GM20000 (cell line): ENCODE results near the gene DZIP1L.

Experiments used
- DNase-seq: peaks from one replicate; pipeline ENCODE4 v3.0.0; 2012; ENCODE audit warnings: low spot score
- TF ChIP-seq, protein P1 (sequence below): IDR thresholded peaks from 2 replicates; pipeline ENCODE4 v1.5.1; 2012; ENCODE audit warnings: mild to moderate bottlenecking, control low read depth; ENCODE audit errors: extremely low read depth, missing control alignments

DZIP1L gene

DNA sequence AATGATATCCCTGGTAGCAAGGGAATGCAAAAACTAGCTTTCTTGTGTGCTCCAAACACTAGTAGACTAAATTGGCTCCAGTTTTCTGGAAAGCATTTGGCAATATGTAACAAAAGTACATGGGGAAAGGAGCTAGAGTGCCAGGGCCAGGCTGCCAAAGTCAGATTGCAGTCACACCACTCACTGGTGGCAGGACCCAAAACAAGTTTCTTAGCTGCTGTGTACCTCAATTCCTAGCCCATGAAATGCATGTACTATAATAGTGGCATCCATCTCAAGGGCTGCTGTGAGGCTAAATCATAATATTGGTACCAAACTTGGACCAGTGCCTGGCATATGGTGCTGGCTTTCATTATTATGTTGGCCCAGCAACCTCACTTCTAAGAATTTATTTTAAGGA lies 56.1 kb downstream of the DZIP1L start:
- TF ChIP-seq, protein P1, sequence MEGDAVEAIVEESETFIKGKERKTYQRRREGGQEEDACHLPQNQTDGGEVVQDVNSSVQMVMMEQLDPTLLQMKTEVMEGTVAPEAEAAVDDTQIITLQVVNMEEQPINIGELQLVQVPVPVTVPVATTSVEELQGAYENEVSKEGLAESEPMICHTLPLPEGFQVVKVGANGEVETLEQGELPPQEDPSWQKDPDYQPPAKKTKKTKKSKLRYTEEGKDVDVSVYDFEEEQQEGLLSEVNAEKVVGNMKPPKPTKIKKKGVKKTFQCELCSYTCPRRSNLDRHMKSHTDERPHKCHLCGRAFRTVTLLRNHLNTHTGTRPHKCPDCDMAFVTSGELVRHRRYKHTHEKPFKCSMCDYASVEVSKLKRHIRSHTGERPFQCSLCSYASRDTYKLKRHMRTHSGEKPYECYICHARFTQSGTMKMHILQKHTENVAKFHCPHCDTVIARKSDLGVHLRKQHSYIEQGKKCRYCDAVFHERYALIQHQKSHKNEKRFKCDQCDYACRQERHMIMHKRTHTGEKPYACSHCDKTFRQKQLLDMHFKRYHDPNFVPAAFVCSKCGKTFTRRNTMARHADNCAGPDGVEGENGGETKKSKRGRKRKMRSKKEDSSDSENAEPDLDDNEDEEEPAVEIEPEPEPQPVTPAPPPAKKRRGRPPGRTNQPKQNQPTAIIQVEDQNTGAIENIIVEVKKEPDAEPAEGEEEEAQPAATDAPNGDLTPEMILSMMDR, result no peak
- DNase-seq, result no peak

DNA sequence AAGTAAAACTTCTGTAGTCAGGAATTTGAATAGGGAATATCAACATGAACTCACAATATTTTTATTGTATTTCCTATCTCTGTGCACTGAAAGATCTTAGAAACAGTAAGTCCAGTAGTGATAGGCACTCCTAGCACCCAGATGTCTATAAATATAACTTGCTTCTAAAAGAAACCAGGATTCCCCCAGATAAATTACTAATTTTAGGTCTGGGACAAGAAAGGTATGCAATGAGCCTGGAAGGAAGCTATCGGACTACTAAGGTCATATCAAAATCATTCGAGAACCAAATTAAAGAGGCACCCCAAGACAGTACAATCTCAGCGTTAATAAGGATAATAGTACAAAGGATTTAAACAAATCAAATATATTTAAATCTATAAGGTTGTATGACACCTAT lies 58.0 kb downstream of the DZIP1L start:
- DNase-seq, result no peak

DNA sequence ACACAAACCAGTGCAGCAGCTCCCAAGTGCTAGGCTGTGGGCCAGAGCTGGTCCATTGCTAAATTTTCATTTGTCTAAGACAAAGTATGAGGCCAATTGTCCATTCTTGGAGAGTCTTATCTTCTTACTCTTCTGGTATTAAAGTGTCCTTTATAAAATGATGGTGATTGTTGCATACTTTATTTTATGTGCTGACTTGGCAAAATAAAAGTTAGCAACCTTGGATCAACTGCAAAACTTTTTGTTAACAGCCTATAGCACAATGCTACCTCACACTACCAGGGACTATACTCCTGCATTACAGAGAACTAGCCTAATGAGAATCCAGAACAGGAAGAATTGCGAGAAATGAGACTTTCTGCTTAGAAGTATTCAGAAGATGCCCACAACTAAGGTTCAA lies 61.4 kb downstream of the DZIP1L start:
- TF ChIP-seq, protein P1, result no peak
- DNase-seq, result no peak

More for the DNA sequence above, 58.0 kb downstream of the DZIP1L start:
- TF ChIP-seq, protein P1, result no peak

DNA sequence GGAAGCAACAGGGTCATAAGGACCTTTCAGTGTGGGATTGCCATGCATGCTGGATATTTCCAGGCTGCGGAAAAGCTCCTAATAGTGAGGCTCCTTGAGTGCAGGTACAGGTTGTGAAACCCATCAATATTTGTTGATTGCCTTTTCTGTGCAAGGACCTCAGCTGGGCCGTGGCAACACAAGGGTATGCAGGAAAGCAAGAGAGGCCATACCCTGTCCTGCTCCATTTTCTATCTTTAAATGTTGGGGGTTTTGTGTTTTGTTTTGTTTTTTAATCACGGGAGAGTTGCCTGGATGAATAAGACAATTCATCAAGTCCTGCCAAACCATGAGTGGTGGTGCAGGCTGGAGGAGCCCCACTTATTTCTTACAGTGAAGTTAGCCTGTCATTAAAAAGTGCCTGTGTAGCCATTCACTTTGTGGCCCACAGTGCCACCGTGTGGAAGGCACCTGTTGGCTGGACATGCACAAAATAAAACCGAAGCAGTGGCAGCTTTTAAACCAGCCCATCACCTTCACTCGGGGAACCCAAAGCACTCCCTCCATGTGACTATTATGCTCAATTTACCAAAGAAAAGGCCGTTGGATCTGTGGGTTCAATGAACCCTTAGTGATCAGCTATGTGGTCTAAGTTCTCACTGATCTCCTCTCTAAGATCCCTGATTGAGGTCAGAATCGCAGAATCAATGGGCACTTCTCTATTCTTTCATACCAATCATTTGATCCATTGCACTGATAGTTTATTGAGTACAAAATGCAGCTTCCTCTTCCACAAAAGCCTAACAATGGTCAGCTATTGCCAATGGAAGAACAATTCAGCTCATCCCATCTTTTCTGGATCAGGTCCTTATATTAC lies 63.2 kb downstream of the DZIP1L start:
- TF ChIP-seq, protein P1, result peak; percentile 81
- peak; percentile 54 for DNase-seq

DNA sequence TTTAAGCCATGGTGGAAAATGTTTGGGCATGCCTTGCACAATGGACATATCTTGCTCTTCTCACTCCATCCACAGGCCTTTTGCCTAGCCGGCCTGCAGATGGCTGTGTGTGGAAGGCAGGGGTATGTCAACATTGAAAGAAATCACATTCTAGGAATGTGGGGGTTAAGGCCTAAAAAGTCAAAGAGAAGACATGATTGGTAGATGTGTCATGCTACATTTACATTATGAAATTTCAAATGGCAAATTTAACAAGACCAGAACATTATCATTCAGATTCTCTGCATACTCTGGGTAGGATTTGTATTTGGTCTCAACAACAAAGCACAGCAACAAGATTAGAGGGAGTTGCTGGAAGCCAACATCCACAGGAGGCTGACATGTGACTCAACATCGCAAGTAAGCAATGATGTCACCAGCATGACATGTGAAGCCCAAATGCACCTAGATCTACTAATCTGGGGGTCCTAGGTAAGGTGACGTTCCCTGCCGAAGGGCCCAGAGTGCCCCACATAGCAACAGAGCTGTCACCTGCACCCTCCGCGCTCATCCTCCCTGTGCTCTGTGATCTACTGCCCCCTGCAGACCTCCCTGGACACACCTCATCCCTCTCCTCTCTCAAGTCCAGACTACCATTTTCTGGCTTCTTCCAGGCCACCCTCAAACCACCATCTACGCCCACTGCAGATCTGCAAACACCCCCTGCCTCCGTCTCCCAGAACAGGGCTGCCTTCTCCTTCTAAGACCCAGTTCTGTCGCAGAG lies 66.1 kb downstream of the DZIP1L start:
- TF ChIP-seq, protein P1, result no peak
- no peak for DNase-seq

DNA sequence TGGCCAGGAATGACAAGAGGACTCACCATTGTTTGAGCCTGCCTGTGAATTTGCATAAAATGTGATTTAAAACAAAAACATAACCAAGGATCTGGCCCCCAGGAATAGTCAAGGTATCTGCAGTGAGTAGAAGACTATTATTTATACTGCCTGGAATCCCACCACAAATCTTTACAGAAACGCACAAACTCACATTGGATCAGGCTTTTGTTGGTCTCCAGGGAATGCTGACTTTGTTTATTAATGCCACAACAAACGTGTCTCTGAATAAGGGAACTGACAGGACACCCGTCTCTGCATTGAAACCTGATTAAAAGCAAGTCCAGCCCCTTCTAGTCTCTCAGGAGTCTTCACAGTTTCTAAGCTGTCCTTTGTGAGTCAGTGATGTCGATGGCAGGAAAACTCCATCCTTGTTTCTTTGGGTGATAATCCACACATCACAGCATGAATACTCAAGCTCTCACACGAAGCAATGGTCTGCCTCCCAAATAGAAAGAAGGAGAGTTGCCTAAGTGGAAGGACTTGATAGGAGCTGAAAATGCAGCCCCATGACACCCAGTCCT lies 67.7 kb downstream of the DZIP1L start:
- TF ChIP-seq, protein P1, result no peak
- DNase-seq, result no peak

DNA sequence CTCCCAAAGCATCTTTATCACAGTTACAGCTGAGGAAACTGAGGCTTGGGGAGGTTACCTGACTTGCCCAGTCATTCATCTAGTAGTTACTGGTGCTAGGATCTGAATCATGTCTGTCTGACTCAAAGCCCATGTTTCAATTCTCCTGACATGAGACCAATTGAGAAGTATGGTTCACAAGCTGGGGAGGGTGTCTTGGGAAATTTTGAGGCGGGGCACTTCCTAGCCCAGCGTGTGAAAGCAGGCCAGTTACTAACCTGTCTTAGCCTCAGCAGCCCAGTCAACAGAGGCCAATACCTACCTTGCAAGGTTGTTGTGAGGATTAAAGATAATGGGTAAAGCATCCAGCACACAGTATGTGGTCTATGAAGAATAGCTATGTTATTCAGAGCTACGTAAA lies 68.5 kb downstream of the DZIP1L start:
- TF ChIP-seq, protein P1, result no peak
- no peak for DNase-seq
